H9 (cell line): ENCODE data around the gene DPM3. TPM values are rescaled to one million over a fixed set of nuclear protein-coding genes. Genes with fewer than 3 reads are reported as not detected.

Source experiments
- DNase-seq: peaks from one replicate; pipeline ENCODE4 v3.0.0-alpha.2; 2017
- H2AFZ ChIP-seq: one replicate; pipeline ENCODE4 v1.6.1; 2013; ENCODE audit warnings: mild to moderate bottlenecking, low read length, control low read depth, moderate library complexity
- H2AK5ac ChIP-seq: 2 replicates; pipeline ENCODE4 v1.6.1; 2013; ENCODE audit warnings: low read length, control low read depth, mixed read lengths; ENCODE audit not compliant: insufficient read length
- H2BK120ac ChIP-seq: one replicate; pipeline ENCODE4 v1.6.1; 2013; ENCODE audit warnings: low read depth, mild to moderate bottlenecking, low read length, control low read depth, inconsistent platforms; ENCODE audit not compliant: poor library complexity, severe bottlenecking
- H2BK12ac ChIP-seq: 2 replicates; pipeline ENCODE4 v1.6.1; 2013; ENCODE audit warnings: low read length, control low read depth, mixed read lengths, low read depth; ENCODE audit not compliant: insufficient read length
- H2BK15ac ChIP-seq: 2 replicates; pipeline ENCODE4 v1.6.1; 2013; ENCODE audit warnings: low read depth, low read length, control low read depth
- H2BK20ac ChIP-seq: one replicate; pipeline ENCODE4 v1.6.1; 2013; ENCODE audit warnings: low read depth, mild to moderate bottlenecking, low read length, control low read depth, inconsistent platforms; ENCODE audit not compliant: poor library complexity, severe bottlenecking
- H2BK5ac ChIP-seq: 2 replicates; pipeline ENCODE4 v1.6.1; 2013; ENCODE audit warnings: low read length, control low read depth, mixed read lengths; ENCODE audit not compliant: insufficient read length
- H3K14ac ChIP-seq: 2 replicates; pipeline ENCODE4 v1.6.1; 2013; ENCODE audit warnings: low read length, control low read depth; ENCODE audit not compliant: insufficient read depth
- H3K18ac ChIP-seq: 2 replicates; pipeline ENCODE4 v1.6.1; 2013; ENCODE audit warnings: low read depth, mild to moderate bottlenecking, mixed read lengths, low read length, control low read depth; ENCODE audit not compliant: insufficient read length
- H3K23ac ChIP-seq: 2 replicates; pipeline ENCODE4 v1.6.1; 2013; ENCODE audit warnings: low read length, control low read depth, mixed read lengths, low read depth; ENCODE audit not compliant: insufficient read length
- H3K23me2 ChIP-seq: 2 replicates; pipeline ENCODE4 v1.6.1; 2013; ENCODE audit warnings: low read depth, mild to moderate bottlenecking, mixed read lengths, low read length, control low read depth; ENCODE audit not compliant: insufficient read length, poor library complexity, severe bottlenecking
- H3K27ac ChIP-seq: 2 replicates; pipeline ENCODE4 v1.5.1; 2013; ENCODE audit warnings: low read length, control low read depth, mixed read lengths, low read depth; ENCODE audit not compliant: insufficient read length
- H3K27me3 ChIP-seq: 2 replicates; pipeline ENCODE4 v1.6.1; 2013; ENCODE audit warnings: low read length, control low read depth, inconsistent platforms; ENCODE audit not compliant: insufficient read depth
- H3K4ac ChIP-seq: 2 replicates; pipeline ENCODE4 v1.6.1; 2013; ENCODE audit warnings: low read depth, mild to moderate bottlenecking, control low read depth, inconsistent platforms, low read length, moderate library complexity
- H3K4me1 ChIP-seq: 2 replicates; pipeline ENCODE4 v1.6.1; 2013; ENCODE audit warnings: low read length, control low read depth, inconsistent platforms; ENCODE audit not compliant: insufficient read depth
- H3K4me2 ChIP-seq: 2 replicates; pipeline ENCODE4 v1.6.1; 2013; ENCODE audit warnings: low read length, control low read depth, mixed read lengths; ENCODE audit not compliant: insufficient read length, insufficient read depth
- H3K56ac ChIP-seq: 2 replicates; pipeline ENCODE4 v1.6.1; 2013; ENCODE audit warnings: low read depth, mild to moderate bottlenecking, mixed read lengths, low read length, control low read depth; ENCODE audit not compliant: insufficient read length
- H3K79me1 ChIP-seq: 2 replicates; pipeline ENCODE4 v1.6.1; 2013; ENCODE audit warnings: low read depth, mild to moderate bottlenecking, moderate library complexity, low read length, control low read depth, inconsistent platforms; ENCODE audit not compliant: insufficient read depth, poor library complexity, severe bottlenecking
- H3K79me2 ChIP-seq: 2 replicates; pipeline ENCODE4 v1.6.1; 2013; ENCODE audit warnings: low read length, control low read depth, inconsistent platforms; ENCODE audit not compliant: insufficient read depth
- H3K9ac ChIP-seq: 2 replicates; pipeline ENCODE4 v1.6.1; 2013; ENCODE audit warnings: low read length, control low read depth, mixed read lengths; ENCODE audit not compliant: insufficient read length; ENCODE audit errors: extremely low read depth
- H3K9me3 ChIP-seq: one replicate; pipeline ENCODE4 v1.6.1; 2013; ENCODE audit warnings: low read depth, low read length, inconsistent platforms; ENCODE audit not compliant: control insufficient read depth
- H3T11ph ChIP-seq: one replicate; pipeline ENCODE4 v1.6.1; 2013; ENCODE audit warnings: mild to moderate bottlenecking, low read length, control low read depth, inconsistent platforms
- H4K20me1 ChIP-seq: one replicate; pipeline ENCODE4 v1.6.1; 2013; ENCODE audit not compliant: control insufficient read depth, insufficient read length, insufficient read depth
- H4K5ac ChIP-seq: 2 replicates; pipeline ENCODE4 v1.6.1; 2013; ENCODE audit warnings: low read depth, mild to moderate bottlenecking, mixed read lengths, low read length, control low read depth; ENCODE audit not compliant: insufficient read length
- H4K8ac ChIP-seq: replicated peaks from 2 replicates; pipeline ENCODE4 v1.6.1; 2013; ENCODE audit warnings: low read length, control low read depth, mixed read lengths, low read depth; ENCODE audit not compliant: insufficient read length
- H4K91ac ChIP-seq: 2 replicates; pipeline ENCODE4 v1.6.1; 2013; ENCODE audit warnings: low read depth, mild to moderate bottlenecking, moderate library complexity, mixed read lengths, low read length, control low read depth; ENCODE audit not compliant: insufficient read length
- H3K27ac Mint-ChIP-seq, 3 experiments: 2 replicates in 2 of 3; 3 replicates in 1 of 3; pipeline ENCODE4 v1.8.0; 2020 to 2021; ENCODE audit warnings: mixed read lengths in 3 of 3, mild to moderate bottlenecking in 1 of 3, moderate library complexity in 1 of 3
- H3K27me3 Mint-ChIP-seq: 2 replicates; pipeline ENCODE4 v1.8.0; 2021; ENCODE audit warnings: low read depth, mild to moderate bottlenecking, moderate library complexity, mixed read lengths
- H3K36me3 Mint-ChIP-seq, 3 experiments: 2 replicates in 2 of 3; 3 replicates in 1 of 3; pipeline ENCODE4 v1.8.0; 2020 to 2021; ENCODE audit warnings: low read depth in 3 of 3, mixed read lengths in 3 of 3; ENCODE audit not compliant: insufficient read depth in 1 of 3
- H3K4me1 Mint-ChIP-seq, 2 experiments: 2 replicates each; pipeline ENCODE4 v1.8.0; 2020; ENCODE audit warnings: mixed read lengths in 2 of 2
- H3K4me3 Mint-ChIP-seq, 2 experiments: 2 replicates in 1 of 2; 3 replicates in 1 of 2; pipeline ENCODE4 v1.8.0; 2020 to 2021; ENCODE audit warnings: mild to moderate bottlenecking in 2 of 2, mixed read lengths in 2 of 2, moderate library complexity in 1 of 2
- H3K9me3 Mint-ChIP-seq, 2 experiments: 2 replicates in 1 of 2; 3 replicates in 1 of 2; pipeline ENCODE4 v1.8.0; 2020; ENCODE audit warnings: mild to moderate bottlenecking in 2 of 2, mixed read lengths in 2 of 2, moderate library complexity in 1 of 2
- WGBS: extraction: QIAGEN DNeasy Blood & Tissue Kit; methylation state at CpG from one replicate; pipeline ENCODE4 v1.1.7; 2013; ENCODE audit warnings: missing lambda C conversion rate, low lambda C conversion rate, mixed read lengths; ENCODE audit not compliant: insufficient read length; ENCODE audit errors: extremely low coverage; 5-methylcytosine and 5-hydroxymethylcytosine counted together
- total RNA-seq: library from RNA; stranded (reverse); gene quantifications from 2 replicates; pipeline ENCODE4 v1.2.1, GENCODE V29; 2021
- TF ChIP-seq, protein P1 (sequence below): fragments of 200-600 bp; sonication (generic); conservative IDR thresholded peaks from 3 replicates; pipeline ENCODE4 v1.8.0; 2021; ENCODE audit warnings: antibody characterized with exemption, mild to moderate bottlenecking

Gene DPM3
- total RNA-seq, 1 experiment from 2014 or later: 48.5 TPM

GRCh38 chr1:155107309-155108264 is 32.7 kb downstream of the DPM3 start:
- H2BK20ac ChIP-seq: no peak overlapping the region
- H3T11ph ChIP-seq: no peak overlapping the region
- no peak overlapping the region for H3K56ac ChIP-seq
- H3K4me2 ChIP-seq: no peak overlapping the region
- H3K18ac ChIP-seq: no peak overlapping the region
- Mint-ChIP-seq H3K9me3 (no peaks in the 10 kb centered on the region), H3K4me3 (no peak overlapping the region), H3K36me3 (no peaks in the 10 kb centered on the region), H3K27me3 (peaks cover 46% of the 10 kb centered on the region), H3K4me1 (peaks cover 2 to 4% of the 10 kb centered on the region in 2 experiments; a peak in 1 of 4 replicates), H3K27ac (no peak overlapping the region)
- WGBS: no CpG with 5 or more reads among the region's 12 CpGs
- no peak overlapping the region for H3K9ac ChIP-seq
- H2AFZ ChIP-seq: no peak overlapping the region
- H3K79me2 ChIP-seq: no peaks in the 10 kb centered on the region
- no peaks in the 10 kb centered on the region for H3K79me1 ChIP-seq
- H2BK5ac ChIP-seq: no peak overlapping the region
- TF ChIP-seq, protein P1, sequence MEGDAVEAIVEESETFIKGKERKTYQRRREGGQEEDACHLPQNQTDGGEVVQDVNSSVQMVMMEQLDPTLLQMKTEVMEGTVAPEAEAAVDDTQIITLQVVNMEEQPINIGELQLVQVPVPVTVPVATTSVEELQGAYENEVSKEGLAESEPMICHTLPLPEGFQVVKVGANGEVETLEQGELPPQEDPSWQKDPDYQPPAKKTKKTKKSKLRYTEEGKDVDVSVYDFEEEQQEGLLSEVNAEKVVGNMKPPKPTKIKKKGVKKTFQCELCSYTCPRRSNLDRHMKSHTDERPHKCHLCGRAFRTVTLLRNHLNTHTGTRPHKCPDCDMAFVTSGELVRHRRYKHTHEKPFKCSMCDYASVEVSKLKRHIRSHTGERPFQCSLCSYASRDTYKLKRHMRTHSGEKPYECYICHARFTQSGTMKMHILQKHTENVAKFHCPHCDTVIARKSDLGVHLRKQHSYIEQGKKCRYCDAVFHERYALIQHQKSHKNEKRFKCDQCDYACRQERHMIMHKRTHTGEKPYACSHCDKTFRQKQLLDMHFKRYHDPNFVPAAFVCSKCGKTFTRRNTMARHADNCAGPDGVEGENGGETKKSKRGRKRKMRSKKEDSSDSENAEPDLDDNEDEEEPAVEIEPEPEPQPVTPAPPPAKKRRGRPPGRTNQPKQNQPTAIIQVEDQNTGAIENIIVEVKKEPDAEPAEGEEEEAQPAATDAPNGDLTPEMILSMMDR: no peak
- H3K27ac ChIP-seq: no peak overlapping the region
- no peak overlapping the region for H4K91ac ChIP-seq
- no peaks in the 10 kb centered on the region for H3K27me3 ChIP-seq
- H2BK120ac ChIP-seq: no peak overlapping the region
- no peak overlapping the region for H2BK12ac ChIP-seq
- DNase-seq: no peak
- H3K9me3 ChIP-seq: no peaks in the 10 kb centered on the region
- H4K8ac ChIP-seq: no peak overlapping the region
- no peaks in the 10 kb centered on the region for H3K4me1 ChIP-seq
- no peak overlapping the region for H3K14ac ChIP-seq
- no peak overlapping the region for H3K4ac ChIP-seq
- H3K23ac ChIP-seq: no peak overlapping the region
- no peaks in the 10 kb centered on the region for H3K23me2 ChIP-seq
- no peak overlapping the region for H4K5ac ChIP-seq
- no peaks in the 10 kb centered on the region for H4K20me1 ChIP-seq
- no peak overlapping the region for H2AK5ac ChIP-seq
- H2BK15ac ChIP-seq: no peak overlapping the region
